Muscle of back (tissue), 11 donors: ENCODE measurements around the gene STEAP4. TPM values are rescaled to one million over a fixed set of nuclear protein-coding genes. Genes with fewer than 3 reads are reported as not detected.
"Not testable (repeated sequence)": the region's sequence is repeated elsewhere in the genome, so short reads cannot be mapped to it uniquely, and the experiment has no call there.

Experiments used
- DNase-seq, 3 donors: peaks; one replicate each; pipeline versions ENCODE4 v3.0.0 to v3.0.0-alpha.2; 2013
- polyA plus RNA-seq, 10 donors: library from polyadenylated mRNA; unstranded; fragments of 120-200 nt; gene quantifications; one replicate each; pipeline ENCODE4 v1.2.1, GENCODE V29; 2013; ENCODE audit not compliant: insufficient read length in 10 of 10

STEAP4 gene
- polyA plus RNA-seq, 10 donors: 2.3 to 6.5 (median 5.4) TPM

GRCh38 chr7:88314061-88314491, 7.4 kb upstream of the STEAP4 start:
- peak in 1 of 3 donors; percentile 62 for DNase-seq

- DNase-seq: peak in 1 of 3 donors; percentile 40
Observed at GRCh38 chr7:88312061-88312663, 5.5 kb upstream of the STEAP4 start.

GRCh38 chr7:88311675-88312036, 5.0 kb upstream of the STEAP4 start:
- DNase-seq: no peak

GRCh38 chr7:88310956-88311674, 4.4 kb upstream of the STEAP4 start:
- DNase-seq: no peak

GRCh38 chr7:88309819-88310218, 3.1 kb upstream of the STEAP4 start:
- no peak for DNase-seq

GRCh38 chr7:88307823-88308222, 1.1 kb upstream of the STEAP4 start:
- no peak for DNase-seq

GRCh38 chr7:88307412-88307811, 718 bp upstream of the STEAP4 start:
- no peak for DNase-seq

- no peak for DNase-seq
Observed at GRCh38 chr7:88305044-88305443, 1.6 kb downstream of the STEAP4 start.

- no peak for DNase-seq
Observed at GRCh38 chr7:88302486-88302885, 4.2 kb downstream of the STEAP4 start.

GRCh38 chr7:88301924-88302323, 4.8 kb downstream of the STEAP4 start:
- DNase-seq: no peak

- DNase-seq: no peak
Observed at GRCh38 chr7:88300401-88300945, 6.2 kb downstream of the STEAP4 start.

GRCh38 chr7:88299126-88299525, 7.6 kb downstream of the STEAP4 start:
- no peak for DNase-seq

- DNase-seq: no peak
Observed at GRCh38 chr7:88293866-88294265, 12.8 kb downstream of the STEAP4 start.

GRCh38 chr7:88291398-88292173, 15.1 kb downstream of the STEAP4 start:
- DNase-seq: no peak

- no peak for DNase-seq
Observed at GRCh38 chr7:88290491-88290890, 16.2 kb downstream of the STEAP4 start.

- no peak for DNase-seq
Observed at GRCh38 chr7:88289564-88290025, 17.1 kb downstream of the STEAP4 start.

- no peak for DNase-seq
Observed at GRCh38 chr7:88281749-88282148, 24.9 kb downstream of the STEAP4 start.

- no peak for DNase-seq
Observed at GRCh38 chr7:88280801-88281200, 25.9 kb downstream of the STEAP4 start.

- DNase-seq: no peak
Observed at GRCh38 chr7:88279323-88279722, 27.4 kb downstream of the STEAP4 start.

GRCh38 chr7:88278881-88279280, 27.8 kb downstream of the STEAP4 start:
- DNase-seq: no peak

- no peak for DNase-seq
Observed at GRCh38 chr7:88276605-88277153, 30.0 kb downstream of the STEAP4 start.

- not testable (repeated sequence) for DNase-seq
Observed at GRCh38 chr7:88274856-88275255, 31.8 kb downstream of the STEAP4 start.
